IPS DF 6.9 (cell line): ENCODE measurements around the gene CPXM2.
"Not testable (repeated sequence)": the region's sequence is repeated elsewhere in the genome, so short reads cannot be mapped to it uniquely, and the experiment has no call there.

Experiments used
- DNase-seq: peaks from one replicate; pipeline ENCODE4 v3.0.0-alpha.2; 2013; ENCODE audit warnings: low read depth, low spot score
- H3K27ac ChIP-seq: one replicate; pipeline ENCODE4 v1.5.1; 2013; ENCODE audit warnings: low read length, control low read depth
- H3K27me3 ChIP-seq: 2 replicates; pipeline ENCODE4 v1.6.1; 2013; ENCODE audit warnings: mild to moderate bottlenecking, low read length; ENCODE audit not compliant: control insufficient read depth, insufficient read depth
- H3K36me3 ChIP-seq: 2 replicates; pipeline ENCODE4 v1.6.1; 2013; ENCODE audit warnings: low read length; ENCODE audit not compliant: control insufficient read depth, insufficient read depth
- H3K4me1 ChIP-seq: 2 replicates; pipeline ENCODE4 v1.6.1; 2013; ENCODE audit warnings: low read length; ENCODE audit not compliant: control insufficient read depth, insufficient read depth
- H3K4me3 ChIP-seq: 2 replicates; pipeline ENCODE4 v1.5.1; 2013; ENCODE audit warnings: mild to moderate bottlenecking, low read length
- H3K9me3 ChIP-seq: 2 replicates; pipeline ENCODE4 v1.6.1; 2013; ENCODE audit warnings: low read length, inconsistent platforms; ENCODE audit not compliant: control insufficient read depth, insufficient read depth
- WGBS: extraction: QIAGEN DNeasy Blood & Tissue Kit; methylation state at CpG from one replicate; pipeline ENCODE4 v1.1.7; 2013; ENCODE audit warnings: mixed read lengths, missing lambda C conversion rate; ENCODE audit not compliant: insufficient read length, insufficient coverage; 5-methylcytosine and 5-hydroxymethylcytosine counted together

The CPXM2 gene

GRCh38 chr10:123746520-123746919 is 145.1 kb downstream of the CPXM2 start:
- WGBS = no CpG with 5 or more reads among the region's 7 CpGs
- no peak for DNase-seq
- H3K36me3 ChIP-seq = no peaks in the 10 kb centered on the region

DNA sequence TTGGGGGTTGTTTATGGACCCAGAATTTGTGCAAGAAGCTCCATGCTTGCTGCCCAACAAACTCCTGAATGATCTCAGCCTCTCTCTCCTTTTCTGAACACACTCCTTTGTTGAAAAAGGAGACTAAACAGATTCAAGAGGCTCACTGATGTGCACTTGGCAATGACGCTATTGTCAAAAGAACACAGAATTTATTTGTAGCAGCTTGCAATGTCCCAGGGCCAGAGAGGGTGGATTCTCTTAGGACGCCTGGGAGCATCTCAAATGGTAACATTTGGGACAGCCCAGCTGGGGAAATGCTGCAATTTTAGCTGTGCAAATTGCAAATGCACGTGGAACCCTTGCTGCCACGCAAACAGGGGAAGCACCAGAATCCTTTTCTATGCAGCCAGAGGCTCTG is 145.5 kb downstream of the CPXM2 start:
- WGBS = no CpG with 5 or more reads among the region's 4 CpGs
- no peaks in the 10 kb centered on the region for H3K36me3 ChIP-seq
- peaks cover 2% of the 10 kb centered on the region; the same call in 1 of the 2 replicates for H3K9me3 ChIP-seq
- no peak for DNase-seq
- peaks cover 4% of the 10 kb centered on the region for H3K4me1 ChIP-seq
- H3K27me3 ChIP-seq = no peaks in the 10 kb centered on the region
- H3K27ac ChIP-seq = no peak overlapping the region
- H3K4me3 ChIP-seq = no peak overlapping the region

More at GRCh38 chr10:123746520-123746919, 145.1 kb downstream of the CPXM2 start:
- H3K4me1 ChIP-seq = peaks cover 4% of the 10 kb centered on the region
- no peaks in the 10 kb centered on the region for H3K27me3 ChIP-seq
- H3K27ac ChIP-seq = no peak overlapping the region
- H3K9me3 ChIP-seq = peaks cover 2% of the 10 kb centered on the region; the same call in 1 of the 2 replicates
- H3K4me3 ChIP-seq = no peak overlapping the region

- DNase-seq = no peak
- H3K27ac ChIP-seq = no peak overlapping the region
- no peak overlapping the region for H3K4me3 ChIP-seq
- no peaks in the 10 kb centered on the region for H3K36me3 ChIP-seq
- no CpG with 5 or more reads among the region's 6 CpGs for WGBS
- H3K27me3 ChIP-seq = no peaks in the 10 kb centered on the region
- H3K4me1 ChIP-seq = peaks cover 4% of the 10 kb centered on the region
- H3K9me3 ChIP-seq = no peaks in the 10 kb centered on the region
These were observed 147.4 kb downstream of the CPXM2 start for GRCh38 chr10:123744224-123744536.

DNA sequence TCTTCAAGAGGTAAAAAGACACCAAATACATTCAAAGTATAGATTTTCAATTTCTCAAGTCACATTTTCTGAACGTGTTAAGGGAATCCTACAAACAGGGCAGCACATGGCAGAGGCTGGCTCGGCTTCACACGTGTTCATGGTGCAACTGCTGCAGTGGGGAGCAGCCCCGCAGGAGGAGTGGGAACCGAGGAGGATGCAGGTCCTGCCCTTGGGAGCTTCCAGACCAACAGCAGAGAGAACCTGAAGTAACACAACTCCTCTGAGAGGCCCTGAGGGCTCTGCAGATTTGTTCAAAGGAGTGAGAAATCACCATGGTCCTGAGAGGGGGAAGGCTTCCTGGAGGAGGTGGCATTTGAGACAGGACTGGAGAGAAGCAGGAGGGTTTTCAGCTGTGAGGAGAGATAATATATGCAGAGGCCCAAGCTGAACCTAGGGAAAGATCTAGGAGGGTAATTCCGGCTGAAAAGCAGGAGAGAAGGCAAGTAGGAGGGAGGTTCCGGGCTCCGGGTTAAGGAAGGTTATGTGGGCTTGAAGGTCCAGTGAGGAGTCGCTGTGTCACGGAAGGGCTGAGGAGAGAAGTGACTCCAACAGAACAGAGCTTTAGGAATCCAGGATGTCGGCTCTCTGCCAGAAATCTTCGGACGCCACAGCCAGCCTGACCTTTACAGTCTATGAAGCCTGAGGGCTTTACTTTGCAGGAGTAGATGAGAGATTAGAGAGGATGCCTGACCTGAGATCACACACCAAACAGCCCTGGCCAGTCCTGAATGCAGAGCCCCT is 148.0 kb downstream of the CPXM2 start:
- Histone ChIP-seq H3K27ac (no peak overlapping the region), H3K4me1 (peaks cover 4% of the 10 kb centered on the region)
- no CpG with 5 or more reads among the region's 13 CpGs for WGBS

DNA sequence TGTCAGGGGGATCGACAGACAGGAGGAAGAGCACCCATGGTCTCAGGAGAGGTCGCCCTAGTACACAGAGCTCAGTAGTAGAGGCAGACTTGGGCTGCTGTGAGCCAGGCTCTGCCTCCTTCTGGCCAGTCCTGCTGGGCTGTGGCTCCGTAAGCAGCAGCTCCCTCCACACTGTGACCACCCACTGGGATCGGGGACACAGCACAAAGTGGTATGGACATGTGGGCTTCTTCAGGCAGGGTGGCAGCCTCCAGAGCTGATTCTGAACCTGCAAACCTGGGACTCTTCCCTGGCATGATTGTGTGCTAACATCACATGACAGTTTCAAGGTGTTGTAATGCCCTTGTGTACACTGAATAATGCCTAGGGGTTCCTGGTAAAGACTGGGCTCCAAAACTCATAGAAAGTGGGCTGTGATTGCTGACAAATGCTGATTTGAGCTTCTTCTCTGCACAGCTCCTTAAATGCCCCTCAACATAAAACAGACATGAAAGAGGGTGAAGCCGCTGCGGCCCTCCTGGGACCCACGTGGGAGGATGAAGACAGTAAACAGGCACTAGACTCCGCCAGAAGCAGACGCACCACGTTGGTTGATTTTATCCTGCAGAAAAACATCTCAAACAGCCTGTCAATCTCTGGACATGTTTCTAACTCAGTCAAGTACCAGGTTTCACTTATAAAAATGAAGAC is 148.7 kb downstream of the CPXM2 start:
- H3K4me3 ChIP-seq = no peak overlapping the region
- no peak for DNase-seq
- H3K27ac ChIP-seq = no peak overlapping the region
- peaks cover 4% of the 10 kb centered on the region for H3K4me1 ChIP-seq
- H3K36me3 ChIP-seq = no peaks in the 10 kb centered on the region
- WGBS = no CpG with 5 or more reads among the region's 10 CpGs
- no peaks in the 10 kb centered on the region for H3K9me3 ChIP-seq
- H3K27me3 ChIP-seq = no peaks in the 10 kb centered on the region

More for the DNA sequence above, 148.0 kb downstream of the CPXM2 start:
- Histone ChIP-seq H3K27me3 (no peaks in the 10 kb centered on the region), H3K36me3 (no peaks in the 10 kb centered on the region), H3K9me3 (no peaks in the 10 kb centered on the region), H3K4me3 (no peak overlapping the region)
- DNase-seq = no peak

- no CpG with 5 or more reads among the region's 5 CpGs for WGBS
- Histone ChIP-seq H3K4me1 (peaks cover 2% of the 10 kb centered on the region), H3K27ac (no peak overlapping the region), H3K4me3 (no peak overlapping the region), H3K36me3 (no peaks in the 10 kb centered on the region), H3K9me3 (no peaks in the 10 kb centered on the region), H3K27me3 (no peaks in the 10 kb centered on the region)
- no peak for DNase-seq
These were observed 149.9 kb downstream of the CPXM2 start for GRCh38 chr10:123741711-123742110.

GRCh38 chr10:123741146-123741545 is 150.5 kb downstream of the CPXM2 start:
- Histone ChIP-seq H3K4me3 (no peak overlapping the region), H3K27me3 (no peaks in the 10 kb centered on the region), H3K27ac (no peak overlapping the region), H3K4me1 (no peaks in the 10 kb centered on the region), H3K9me3 (no peaks in the 10 kb centered on the region), H3K36me3 (no peaks in the 10 kb centered on the region)
- DNase-seq = no peak
- no CpG with 5 or more reads among the region's 7 CpGs for WGBS

- not testable (repeated sequence) for H3K27me3 ChIP-seq, H3K36me3 ChIP-seq, H3K4me1 ChIP-seq, H3K4me3 ChIP-seq, H3K27ac ChIP-seq, H3K9me3 ChIP-seq, DNase-seq
- WGBS = no CpG with 5 or more reads among the region's 4 CpGs
These were observed 154.7 kb downstream of the CPXM2 start for GRCh38 chr10:123736917-123737316.

- Histone ChIP-seq H3K36me3 (no peaks in the 10 kb centered on the region), H3K4me3 (no peak overlapping the region), H3K4me1 (0 out of 2 replicates have a peak, but pooled peaks cover 3% of the 10 kb centered on the region), H3K9me3 (no peaks in the 10 kb centered on the region; the same call in 1 of the 2 replicates), H3K27me3 (no peaks in the 10 kb centered on the region), H3K27ac (no peak overlapping the region)
- no peak for DNase-seq
- WGBS = no CpG with 5 or more reads among the region's 6 CpGs
These were observed 162.1 kb downstream of the CPXM2 start for GRCh38 chr10:123729523-123729922.

GRCh38 chr10:123726836-123727235 is 164.8 kb downstream of the CPXM2 start:
- DNase-seq = no peak
- Histone ChIP-seq H3K27ac (no peak overlapping the region), H3K36me3 (no peaks in the 10 kb centered on the region), H3K4me3 (no peak overlapping the region), H3K9me3 (no peaks in the 10 kb centered on the region; the same call in 1 of the 2 replicates), H3K27me3 (no peaks in the 10 kb centered on the region), H3K4me1 (0 out of 2 replicates have a peak, but pooled peaks cover 3% of the 10 kb centered on the region)
- no CpG with 5 or more reads among the region's 2 CpGs for WGBS
